ENCODE results near the gene NODAL. TPM values are rescaled to one million over a fixed set of nuclear protein-coding genes. Genes with fewer than 3 reads are reported as not detected.

Gene NODAL
- total RNA-seq, 1 experiment from 2014 or later, result 0.30 TPM

DNA sequence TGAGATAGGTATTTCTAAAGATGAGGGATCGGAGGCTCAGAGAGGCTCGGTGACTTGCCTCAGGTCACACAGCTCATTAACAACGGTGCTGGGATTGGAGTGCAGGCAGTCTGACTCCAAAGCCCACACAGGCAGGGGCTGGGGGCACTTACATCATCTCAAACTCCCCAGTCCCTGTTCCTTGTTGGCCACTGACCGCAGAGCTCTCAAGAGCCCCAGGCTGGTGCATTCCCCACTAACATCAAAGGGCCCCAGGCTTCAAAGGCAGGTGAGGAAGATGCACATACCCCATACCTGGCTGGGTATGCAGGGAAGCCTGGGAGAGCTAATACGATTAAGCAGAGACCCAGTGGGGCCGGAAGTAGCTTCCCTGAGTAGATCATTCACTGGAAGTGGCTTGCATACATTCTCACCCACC is 13.7 kb upstream of the NODAL start (continued):
- no peak for TF ChIP-seq RAD21 (IDR thresholded peaks at IDR 0.05; ENCODE audit: low read depth)
- TF ChIP-seq ZNF274 (IDR thresholded peaks at IDR 0.05; ENCODE audit: low read depth, low read length), result no peak
- no peak for TF ChIP-seq SRF (IDR thresholded peaks at IDR 0.05; ENCODE audit: low read depth)
- TF ChIP-seq, protein P1, sequence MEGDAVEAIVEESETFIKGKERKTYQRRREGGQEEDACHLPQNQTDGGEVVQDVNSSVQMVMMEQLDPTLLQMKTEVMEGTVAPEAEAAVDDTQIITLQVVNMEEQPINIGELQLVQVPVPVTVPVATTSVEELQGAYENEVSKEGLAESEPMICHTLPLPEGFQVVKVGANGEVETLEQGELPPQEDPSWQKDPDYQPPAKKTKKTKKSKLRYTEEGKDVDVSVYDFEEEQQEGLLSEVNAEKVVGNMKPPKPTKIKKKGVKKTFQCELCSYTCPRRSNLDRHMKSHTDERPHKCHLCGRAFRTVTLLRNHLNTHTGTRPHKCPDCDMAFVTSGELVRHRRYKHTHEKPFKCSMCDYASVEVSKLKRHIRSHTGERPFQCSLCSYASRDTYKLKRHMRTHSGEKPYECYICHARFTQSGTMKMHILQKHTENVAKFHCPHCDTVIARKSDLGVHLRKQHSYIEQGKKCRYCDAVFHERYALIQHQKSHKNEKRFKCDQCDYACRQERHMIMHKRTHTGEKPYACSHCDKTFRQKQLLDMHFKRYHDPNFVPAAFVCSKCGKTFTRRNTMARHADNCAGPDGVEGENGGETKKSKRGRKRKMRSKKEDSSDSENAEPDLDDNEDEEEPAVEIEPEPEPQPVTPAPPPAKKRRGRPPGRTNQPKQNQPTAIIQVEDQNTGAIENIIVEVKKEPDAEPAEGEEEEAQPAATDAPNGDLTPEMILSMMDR (IDR thresholded peaks at IDR 0.05 in 2 of 3, conservative IDR thresholded peaks at IDR 0.05 in 1 of 3; ENCODE audit: borderline replicate concordance in 1 of 3, insufficient read depth in 1 of 3, low read depth in 2 of 3, low read length in 2 of 3), result no peak
- no peak for TF ChIP-seq JUND (IDR thresholded peaks at IDR 0.05)
- TF ChIP-seq SP1 (IDR thresholded peaks at IDR 0.05; ENCODE audit: low read depth), result no peak
- TF ChIP-seq, protein P2, sequence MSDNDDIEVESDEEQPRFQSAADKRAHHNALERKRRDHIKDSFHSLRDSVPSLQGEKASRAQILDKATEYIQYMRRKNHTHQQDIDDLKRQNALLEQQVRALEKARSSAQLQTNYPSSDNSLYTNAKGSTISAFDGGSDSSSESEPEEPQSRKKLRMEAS (IDR thresholded peaks at IDR 0.05), result no peak
- no peak for TF ChIP-seq ZFX (IDR thresholded peaks at IDR 0.05)
- TF ChIP-seq TCF7L2 (IDR thresholded peaks at IDR 0.05; ENCODE audit: borderline replicate concordance, extremely low read depth, insufficient read depth, insufficient read length), result no peak
- no peak for TF ChIP-seq EZH2phosphoT487 (IDR thresholded peaks at IDR 0.05; ENCODE audit: borderline replicate concordance)
- TF ChIP-seq CEBPB (IDR thresholded peaks at IDR 0.05; ENCODE audit: low read depth), result no peak

DNA sequence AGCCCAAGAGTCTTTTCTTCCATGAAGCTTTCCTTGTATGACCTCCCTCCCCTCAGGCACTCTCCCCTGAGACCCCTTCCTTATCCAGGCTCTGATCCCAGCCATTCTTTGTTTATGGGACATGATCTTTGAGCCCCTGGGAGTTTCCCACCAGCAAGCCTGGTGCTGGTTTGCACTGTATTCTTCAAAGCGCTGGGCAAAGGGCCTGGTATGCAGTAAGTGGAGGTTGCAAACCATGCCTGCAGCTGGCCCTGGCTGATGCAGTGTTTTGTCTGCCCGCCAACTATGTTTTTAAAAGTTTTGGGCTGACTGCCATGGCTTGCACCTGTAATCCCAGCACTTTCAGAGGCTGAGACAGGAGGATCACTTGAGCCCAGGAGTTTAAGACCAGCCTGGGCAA is 6.8 kb upstream of the NODAL start:
- Histone ChIP-seq H3K9me3 (ENCODE audit: control insufficient read depth in 1 of 2, insufficient read depth in 1 of 2, low read depth in 1 of 2, low read length in 2 of 2) (no peaks in the 10 kb centered on the region), H3K79me2 (ENCODE audit: insufficient read depth, low read length) (no peaks in the 10 kb centered on the region), H4K20me1 (ENCODE audit: insufficient read depth) (no peaks in the 10 kb centered on the region), H3K9me2 (ENCODE audit: insufficient read depth) (no peaks in the 10 kb centered on the region), H3K4me2 (ENCODE audit: low read length) (no peak overlapping the region), H3K9ac (ENCODE audit: low read length) (no peak overlapping the region), H3K4me3 (replicated peaks in 1 of 2; ENCODE audit: low read depth in 1 of 2, low read length in 2 of 2) (no peak overlapping the region), H3K4me1 (ENCODE audit: control insufficient read depth in 1 of 2, insufficient read depth in 2 of 2, low read length in 2 of 2) (no peaks in the 10 kb centered on the region), H3K27ac (ENCODE audit: low read depth, low read length) (no peak overlapping the region), H2AFZ (ENCODE audit: low read depth, low read length, poor library complexity, severe bottlenecking) (no peak overlapping the region), H3K27me3 (ENCODE audit: insufficient read depth, low read length) (no peaks in the 10 kb centered on the region), H3K36me3 (ENCODE audit: control insufficient read depth in 1 of 2, insufficient read depth in 2 of 2, low read length in 2 of 2) (no peaks in the 10 kb centered on the region)
- ChIA-PET RAD21 (ENCODE audit: low non-redundant PET in 1 of 2, low total read pairs in 2 of 2, uncharacterized antibody in 2 of 2, unreplicated experiment in 2 of 2) (no interaction called here), POLR2A (no interaction called here), CTCF (interaction anchor here (1.1 kb wide), 1 partner anchor 14 kb away, joined by 3 read pairs; no protein-coding TSS in a partner anchor)
- BruUV-seq (replicated peaks), result no TSS peak
- intact Hi-C loops (cut with micrococcal nuclease), result no loop called here
- DNase-seq (ENCODE audit: low read depth, low spot score), result no peak
- ATAC-seq, result no peak
- TF ChIP-seq RAD21 (IDR thresholded peaks at IDR 0.05; ENCODE audit: low read depth) (no peak), POLR2A (IDR thresholded peaks at IDR 0.05; ENCODE audit: borderline replicate concordance, extremely low read depth, insufficient read depth, insufficient read length) (no peak), SRF (IDR thresholded peaks at IDR 0.05; ENCODE audit: low read depth) (no peak), CBX3 (IDR thresholded peaks at IDR 0.05; ENCODE audit: low read depth) (no peak), EZH2 (IDR thresholded peaks at IDR 0.05) (no peak), CEBPB (IDR thresholded peaks at IDR 0.05; ENCODE audit: low read depth) (no peak), ZFX (IDR thresholded peaks at IDR 0.05) (no peak), EGR1 (IDR thresholded peaks at IDR 0.05; ENCODE audit: low read depth) (no peak), ELF1 (IDR thresholded peaks at IDR 0.05; ENCODE audit: borderline replicate concordance, low read depth) (no peak), YY1 (IDR thresholded peaks at IDR 0.05; ENCODE audit: extremely low read depth, insufficient replicate concordance, low read depth, low read length) (no peak), EZH2phosphoT487 (IDR thresholded peaks at IDR 0.05; ENCODE audit: borderline replicate concordance) (no peak), SP1 (IDR thresholded peaks at IDR 0.05; ENCODE audit: low read depth) (no peak), POLR2AphosphoS5 (IDR thresholded peaks at IDR 0.05; ENCODE audit: low read depth, low read length) (no peak)
- TF ChIP-seq, protein P2 (IDR thresholded peaks at IDR 0.05), result no peak
- TF ChIP-seq, protein P3, sequence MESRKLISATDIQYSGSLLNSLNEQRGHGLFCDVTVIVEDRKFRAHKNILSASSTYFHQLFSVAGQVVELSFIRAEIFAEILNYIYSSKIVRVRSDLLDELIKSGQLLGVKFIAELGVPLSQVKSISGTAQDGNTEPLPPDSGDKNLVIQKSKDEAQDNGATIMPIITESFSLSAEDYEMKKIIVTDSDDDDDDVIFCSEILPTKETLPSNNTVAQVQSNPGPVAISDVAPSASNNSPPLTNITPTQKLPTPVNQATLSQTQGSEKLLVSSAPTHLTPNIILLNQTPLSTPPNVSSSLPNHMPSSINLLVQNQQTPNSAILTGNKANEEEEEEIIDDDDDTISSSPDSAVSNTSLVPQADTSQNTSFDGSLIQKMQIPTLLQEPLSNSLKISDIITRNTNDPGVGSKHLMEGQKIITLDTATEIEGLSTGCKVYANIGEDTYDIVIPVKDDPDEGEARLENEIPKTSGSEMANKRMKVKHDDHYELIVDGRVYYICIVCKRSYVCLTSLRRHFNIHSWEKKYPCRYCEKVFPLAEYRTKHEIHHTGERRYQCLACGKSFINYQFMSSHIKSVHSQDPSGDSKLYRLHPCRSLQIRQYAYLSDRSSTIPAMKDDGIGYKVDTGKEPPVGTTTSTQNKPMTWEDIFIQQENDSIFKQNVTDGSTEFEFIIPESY (IDR thresholded peaks at IDR 0.05; ENCODE audit: extremely low read depth, insufficient replicate concordance, low read length), result no peak
- TF ChIP-seq, protein P1 (IDR thresholded peaks at IDR 0.05 in 2 of 3, conservative IDR thresholded peaks at IDR 0.05 in 1 of 3; ENCODE audit: borderline replicate concordance in 1 of 3, insufficient read depth in 1 of 3, low read depth in 2 of 3, low read length in 2 of 3), result no peak

Measured in HCT116 (cell line).